Inferior parietal cortex (tissue), 1 donor: ENCODE measurements around the gene SMIM45.
"Not testable (repeated sequence)": the region's sequence is repeated elsewhere in the genome, so short reads cannot be mapped to it uniquely, and the experiment has no call there.

Experiments
- DNase-seq: peaks from one replicate; pipeline ENCODE4 v3.0.0-alpha.2; 2016; ENCODE audit errors: extremely low spot score

SMIM45 gene

DNA sequence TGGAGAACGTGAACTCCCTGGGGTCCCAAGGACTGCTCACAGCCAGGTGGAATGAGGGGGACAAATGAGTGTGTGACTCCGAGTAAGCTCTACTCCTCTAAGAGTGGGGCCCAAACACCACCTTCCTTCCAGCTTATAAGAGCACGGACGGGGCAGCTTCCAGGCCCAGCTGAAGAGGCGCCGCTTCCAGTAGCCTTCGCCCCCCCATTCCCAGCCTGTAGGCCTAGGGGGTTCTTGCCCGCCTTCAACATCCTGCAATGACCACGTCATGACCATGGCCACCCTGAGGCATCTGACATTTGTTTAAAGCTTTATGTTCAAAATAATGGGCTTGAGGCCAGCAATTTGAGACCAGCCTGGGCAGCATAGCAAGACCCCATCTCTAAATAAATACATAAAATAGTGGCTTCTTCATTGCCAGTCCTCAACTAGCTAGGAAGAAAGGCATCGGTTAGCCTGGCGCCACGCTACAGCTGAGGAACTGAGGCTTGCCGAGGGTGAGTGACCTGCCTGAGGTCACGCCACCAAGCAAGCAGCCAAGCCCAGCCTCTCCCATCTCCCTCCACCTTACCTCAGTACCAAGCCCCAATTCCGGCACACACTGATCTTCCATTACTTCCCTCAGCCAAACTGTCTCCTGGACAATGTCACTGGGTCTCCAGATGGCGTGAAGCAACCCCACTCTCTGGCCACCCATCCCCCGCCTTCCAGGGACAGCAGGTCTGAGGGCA is 17.5 kb upstream of the SMIM45 start:
- DNase-seq: no peak

DNA sequence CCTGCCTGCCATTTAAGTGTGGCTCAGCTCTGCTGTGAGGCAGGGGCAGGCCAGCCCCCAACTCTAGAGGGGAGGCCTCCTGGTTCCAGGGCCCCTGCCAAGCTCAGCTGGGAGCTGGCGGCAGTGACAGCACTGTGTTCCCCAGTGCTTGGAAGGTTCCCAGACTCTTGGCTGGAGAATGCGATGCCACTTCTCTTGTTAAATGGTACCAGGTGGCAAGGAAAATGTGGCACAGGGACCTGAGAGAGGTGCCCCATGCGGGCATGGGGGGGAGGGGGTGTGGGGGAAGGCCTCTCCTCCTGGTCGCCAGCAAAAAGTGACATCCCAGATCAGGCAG is 17.0 kb upstream of the SMIM45 start:
- no peak for DNase-seq

DNA sequence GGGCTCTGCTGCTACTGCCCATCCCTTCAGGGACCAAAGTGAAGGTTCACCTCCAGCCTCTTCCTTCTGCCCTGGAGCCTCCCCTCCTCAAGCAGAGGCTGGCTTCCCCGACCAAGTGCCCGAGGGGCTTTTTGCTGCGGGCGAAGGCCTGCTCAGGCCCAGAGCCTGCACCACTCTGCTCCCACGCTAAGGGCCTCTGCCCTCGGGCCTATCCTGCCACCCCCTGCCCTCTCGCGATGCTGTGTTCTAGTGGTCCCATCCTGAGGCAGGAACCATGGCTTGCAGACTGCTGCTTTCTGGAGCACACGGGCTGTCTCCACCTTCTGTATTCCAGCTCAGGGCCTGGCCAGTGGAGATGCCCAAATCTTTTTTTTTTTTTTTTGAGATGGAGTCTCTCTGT is 16.4 kb upstream of the SMIM45 start:
- no peak for DNase-seq

DNA sequence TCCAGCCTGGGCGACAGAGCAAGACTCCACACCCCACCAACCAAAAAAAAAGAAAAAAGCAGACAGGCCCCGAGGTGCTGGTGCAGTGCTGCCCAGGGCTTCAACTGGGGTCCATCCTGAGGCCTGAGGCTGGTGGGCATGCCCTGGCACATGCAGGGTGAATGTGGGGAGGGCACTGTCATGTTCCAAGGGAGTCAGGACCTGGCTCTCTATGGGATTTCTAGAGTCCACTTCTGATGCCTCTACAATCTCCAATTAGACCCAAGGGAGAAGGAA is 15.1 kb upstream of the SMIM45 start:
- DNase-seq: no peak

DNA sequence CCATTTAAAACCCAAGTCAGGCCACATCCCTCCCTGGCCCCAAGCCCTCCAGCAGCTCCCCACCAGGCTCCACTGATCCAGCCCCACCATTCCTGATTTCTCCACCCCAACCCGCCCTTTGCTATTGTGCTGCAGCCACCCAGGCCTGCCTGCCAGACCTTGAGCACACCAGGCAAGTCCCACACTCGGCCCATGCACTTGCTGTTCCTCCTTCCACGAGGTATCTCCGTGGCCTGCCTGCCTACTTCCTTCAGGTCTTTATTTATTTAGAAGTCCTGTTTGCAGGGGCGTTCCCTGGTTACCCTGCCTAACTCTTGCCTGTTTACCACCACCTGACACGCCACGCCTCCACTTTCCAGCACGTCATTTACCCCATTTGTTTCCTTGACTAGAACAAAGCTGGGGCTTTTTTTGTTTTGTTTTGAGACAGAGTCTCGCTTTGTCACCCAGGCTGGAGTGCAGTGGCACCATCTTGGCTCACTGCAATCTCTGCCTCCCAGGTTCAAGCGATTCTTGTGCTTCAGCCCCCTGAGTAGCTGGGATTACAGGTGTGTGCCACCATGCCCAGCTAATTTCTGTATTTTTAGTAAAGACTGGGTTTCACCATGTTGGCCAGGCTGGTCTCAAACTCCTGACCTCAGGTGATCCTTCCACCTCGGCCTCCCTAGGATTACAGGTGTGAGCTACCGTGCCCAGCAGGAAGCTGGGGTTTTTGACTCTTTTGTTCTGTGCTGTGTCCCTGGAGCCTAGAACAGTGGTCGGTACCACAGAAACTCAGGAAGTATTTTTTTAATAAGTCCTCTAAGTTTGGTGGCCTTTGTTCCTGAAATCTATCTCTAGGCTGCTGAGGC is 11.7 kb upstream of the SMIM45 start:
- no peak for DNase-seq

DNA sequence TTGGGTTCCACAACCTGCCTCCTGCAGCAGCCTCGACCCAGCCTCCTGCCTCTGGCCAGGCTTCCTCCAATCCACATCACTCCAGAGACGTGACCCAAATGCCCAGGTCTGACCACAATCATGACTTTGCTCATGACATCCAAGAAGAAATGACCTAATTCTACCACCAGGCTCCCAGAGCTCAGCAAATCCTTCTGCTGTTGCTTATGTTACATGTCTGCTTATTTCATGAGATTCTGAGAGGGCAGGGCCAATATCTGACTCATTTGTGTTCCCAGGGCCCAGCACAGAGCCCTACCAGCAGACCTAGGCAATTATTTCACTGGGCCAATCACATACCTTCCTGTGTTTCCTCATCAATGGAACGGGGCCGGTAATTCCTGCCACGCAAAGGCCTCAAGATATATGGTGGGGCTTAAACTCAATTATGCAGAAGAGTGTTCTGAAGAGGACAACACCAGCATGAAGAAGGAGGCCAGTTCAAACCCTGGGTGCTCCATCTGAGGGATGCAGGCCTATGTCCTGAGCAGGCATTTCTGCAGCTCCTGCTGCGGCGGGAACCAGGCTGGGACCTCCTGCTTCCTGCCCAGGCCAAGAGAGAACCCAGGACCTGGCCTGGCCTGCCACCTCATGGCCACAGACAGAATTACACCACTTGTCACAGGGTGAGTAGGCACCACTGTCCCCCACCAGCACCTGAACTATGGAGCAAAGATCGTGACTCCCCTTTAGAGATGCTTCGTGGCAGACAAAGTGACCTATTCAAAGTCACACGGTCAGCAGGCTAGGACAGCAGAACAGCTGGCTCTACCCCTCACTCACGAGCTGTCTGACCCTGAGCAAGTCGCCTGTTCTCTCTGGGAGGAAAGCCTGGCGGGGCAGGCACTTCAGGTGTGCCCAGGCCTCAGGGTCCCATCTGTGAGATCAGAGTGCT is 10.9 kb upstream of the SMIM45 start:
- peak; percentile 88 for DNase-seq

DNA sequence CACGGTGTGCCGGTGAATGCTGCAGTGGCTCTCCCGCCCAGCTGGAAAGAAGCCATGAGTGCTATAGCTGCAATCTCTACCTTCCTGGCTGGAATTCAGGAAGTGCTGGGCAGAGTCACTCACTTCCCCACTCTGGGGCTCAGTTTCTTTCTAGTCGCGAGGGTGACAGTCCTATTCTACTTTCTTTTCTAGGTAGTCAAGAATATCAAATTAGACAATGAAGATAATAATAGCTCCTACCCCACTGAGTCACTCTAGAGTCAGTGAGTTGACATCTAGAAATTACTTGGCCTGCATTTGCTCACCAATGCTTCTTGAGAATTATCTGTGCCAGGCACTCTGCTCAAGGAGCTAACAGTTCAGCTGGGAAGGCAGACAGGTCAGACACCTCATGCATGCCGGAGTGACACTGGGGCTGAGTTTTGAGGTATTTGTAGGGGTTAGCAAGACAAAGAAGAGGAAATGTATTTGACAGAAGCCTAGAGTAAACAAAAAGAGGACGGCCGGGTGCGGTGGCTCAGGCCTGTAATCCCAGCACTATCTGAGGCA is 8.2 kb upstream of the SMIM45 start:
- no peak for DNase-seq

DNA sequence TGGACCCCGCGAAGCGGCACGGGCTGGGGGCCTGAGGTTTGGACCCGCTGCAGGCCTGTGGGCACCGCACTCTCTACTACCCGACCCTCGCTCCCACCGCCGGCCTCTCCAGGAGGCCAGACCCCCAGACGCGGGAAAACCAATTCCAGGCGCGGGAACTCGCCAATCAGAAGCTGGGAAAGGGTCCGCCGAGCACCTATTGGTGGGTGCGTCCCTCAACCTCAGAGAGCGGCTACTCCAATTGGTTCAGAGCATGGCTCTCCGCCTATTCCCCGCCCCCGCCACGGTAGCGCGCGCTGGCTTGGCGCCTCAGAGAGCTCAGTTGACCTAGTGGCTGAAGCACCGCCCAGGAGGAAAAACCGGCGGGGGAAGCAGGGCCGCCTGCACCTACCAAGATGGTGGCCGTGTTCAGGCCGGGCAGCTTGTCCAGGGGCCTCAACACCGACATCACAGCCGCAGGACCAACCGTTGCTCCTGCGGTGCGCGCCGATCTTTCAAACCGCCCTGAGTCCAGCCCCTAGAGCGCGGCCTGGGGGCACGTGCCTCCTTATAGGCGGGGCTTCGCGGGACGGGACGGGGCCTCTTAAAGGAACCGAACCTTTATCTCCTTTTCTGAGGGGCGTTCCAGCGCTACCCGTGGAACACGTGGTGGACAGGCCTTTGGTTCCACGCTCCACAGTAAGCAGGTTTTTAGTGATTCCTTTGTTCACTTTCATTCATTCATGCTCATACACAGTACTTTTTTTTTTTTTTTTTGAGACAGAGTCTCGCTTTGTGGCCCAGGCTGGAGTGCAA is 5.1 kb upstream of the SMIM45 start, which contains the start of gene CENPM:
Gene CENPM, minus strand, starts transcription at position 524 of the 795 bp plus-strand sequence. Its CDS starts 76 bp downstream, at position 448.
- DNase-seq: peak; percentile 87

DNA sequence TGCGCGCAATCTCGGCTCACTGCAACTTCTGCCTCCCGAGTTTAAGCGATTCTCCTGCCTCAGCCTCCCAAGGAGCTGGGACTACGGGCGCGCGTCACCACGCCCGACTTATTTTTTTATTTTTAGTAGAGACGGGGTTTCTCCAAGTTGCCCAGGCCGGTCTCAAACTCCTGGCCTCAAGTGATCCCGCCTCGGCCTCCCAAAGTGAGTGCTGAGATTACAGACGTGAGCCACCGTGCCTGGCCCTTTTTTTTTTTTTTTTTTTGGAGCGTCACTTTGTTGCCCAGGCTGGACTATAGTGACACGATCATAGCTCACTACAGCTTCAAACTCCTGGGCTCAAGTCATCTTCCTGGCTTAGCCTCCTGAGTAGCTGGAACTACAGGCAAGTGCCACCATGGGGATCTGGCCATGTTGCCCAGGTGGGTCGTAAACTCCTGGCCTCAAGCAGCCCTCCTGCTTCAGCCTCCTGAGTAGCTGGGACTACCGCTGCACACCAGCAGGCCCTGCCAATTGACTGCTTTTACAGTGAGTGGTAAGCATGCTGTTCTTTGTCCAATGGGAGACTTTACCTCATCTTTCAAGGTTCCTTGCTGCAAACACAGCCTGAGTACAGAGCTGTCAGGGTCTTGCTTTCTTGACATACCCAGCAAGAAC is 4.4 kb upstream of the SMIM45 start:
- no peak for DNase-seq

DNA sequence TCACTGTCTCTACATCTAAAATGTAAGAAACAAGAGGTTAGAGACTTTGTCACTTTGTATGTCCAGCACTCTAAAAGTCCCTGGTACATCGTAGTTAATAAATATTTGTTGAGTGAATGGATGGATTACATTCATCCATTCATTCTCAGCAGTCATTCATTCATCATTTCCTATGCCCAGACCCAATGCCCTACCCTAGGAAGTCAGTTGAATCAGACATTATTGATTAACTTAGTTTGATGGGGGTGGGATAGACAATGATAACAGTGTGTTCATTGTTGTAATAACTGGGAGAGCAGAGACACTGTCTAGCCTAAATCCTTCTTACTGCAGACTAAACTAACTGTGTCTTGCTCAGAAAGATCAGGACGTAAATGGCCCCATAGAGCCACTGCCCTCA is 3.8 kb upstream of the SMIM45 start:
- no peak for DNase-seq

DNA sequence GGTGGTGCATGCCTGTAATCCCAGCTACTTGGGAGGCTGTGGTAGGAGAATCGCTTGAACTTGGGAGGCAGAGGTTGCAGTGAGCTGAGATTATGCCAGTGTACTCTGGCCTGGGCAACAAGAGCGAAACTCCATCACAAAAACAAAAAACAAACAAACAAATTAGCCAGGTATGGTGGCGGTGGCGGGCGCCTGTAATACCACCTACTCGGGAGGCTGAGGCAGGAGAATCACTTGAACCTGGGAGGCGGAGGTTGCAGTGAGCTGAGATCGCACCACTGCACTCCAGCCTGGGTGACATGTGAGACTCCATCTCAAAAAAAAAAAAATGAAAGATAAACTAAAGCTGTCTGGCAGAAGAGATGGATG is 3.0 kb upstream of the SMIM45 start:
- not testable (repeated sequence) for DNase-seq

DNA sequence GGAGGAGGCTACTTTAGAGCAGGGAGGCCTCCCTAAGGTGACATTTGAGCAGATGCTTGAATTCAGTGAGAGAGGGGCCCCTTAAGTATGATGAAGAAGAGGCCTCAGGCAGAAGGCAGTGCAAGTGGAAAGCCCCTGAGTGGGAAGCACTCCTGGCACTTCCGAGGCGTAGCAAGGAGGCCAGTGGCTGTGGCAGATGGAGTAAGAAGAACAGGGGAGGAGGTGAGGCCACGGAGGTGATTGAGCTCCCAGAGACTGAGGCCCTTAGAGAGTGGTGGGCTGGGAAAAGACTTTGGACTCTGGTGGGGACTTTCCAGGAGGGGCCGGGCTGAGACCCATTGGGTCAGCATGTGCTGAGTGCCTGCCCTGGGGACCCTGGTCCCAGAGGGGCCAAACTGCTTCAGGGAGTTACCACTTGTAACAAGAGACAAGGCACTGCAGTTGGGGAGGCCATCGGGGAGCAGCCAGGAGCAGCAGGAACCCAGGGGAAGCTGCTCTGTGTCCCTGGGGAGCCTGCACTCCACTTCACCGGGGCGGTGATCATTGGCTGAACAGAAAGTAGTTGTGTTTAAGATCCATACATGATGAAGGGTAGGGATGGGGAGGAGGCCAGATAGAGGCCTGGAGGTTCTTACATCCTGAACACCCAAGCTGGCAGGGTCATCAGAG is 2.5 kb upstream of the SMIM45 start:
- no peak for DNase-seq

DNA sequence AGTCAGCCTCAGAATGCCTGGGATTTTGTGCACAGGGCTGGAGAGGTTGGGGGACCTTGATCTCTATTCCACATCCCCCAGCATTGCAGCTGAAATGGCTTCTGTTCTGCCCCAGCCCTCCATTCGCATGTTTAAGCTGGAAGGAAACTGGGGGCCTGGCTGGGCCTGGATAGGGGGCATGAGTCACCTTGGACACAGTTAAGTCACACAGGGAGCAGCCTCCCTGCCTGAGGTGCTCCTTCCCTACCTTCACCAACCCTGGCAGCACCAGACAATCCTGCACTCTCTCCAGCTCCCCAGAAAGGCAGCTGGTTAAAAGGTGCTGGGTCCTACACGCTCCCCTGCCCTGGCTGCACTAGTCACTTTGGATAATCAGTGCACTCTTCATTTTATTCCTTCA is 763 bp downstream of the SMIM45 start:
- no peak for DNase-seq

DNA sequence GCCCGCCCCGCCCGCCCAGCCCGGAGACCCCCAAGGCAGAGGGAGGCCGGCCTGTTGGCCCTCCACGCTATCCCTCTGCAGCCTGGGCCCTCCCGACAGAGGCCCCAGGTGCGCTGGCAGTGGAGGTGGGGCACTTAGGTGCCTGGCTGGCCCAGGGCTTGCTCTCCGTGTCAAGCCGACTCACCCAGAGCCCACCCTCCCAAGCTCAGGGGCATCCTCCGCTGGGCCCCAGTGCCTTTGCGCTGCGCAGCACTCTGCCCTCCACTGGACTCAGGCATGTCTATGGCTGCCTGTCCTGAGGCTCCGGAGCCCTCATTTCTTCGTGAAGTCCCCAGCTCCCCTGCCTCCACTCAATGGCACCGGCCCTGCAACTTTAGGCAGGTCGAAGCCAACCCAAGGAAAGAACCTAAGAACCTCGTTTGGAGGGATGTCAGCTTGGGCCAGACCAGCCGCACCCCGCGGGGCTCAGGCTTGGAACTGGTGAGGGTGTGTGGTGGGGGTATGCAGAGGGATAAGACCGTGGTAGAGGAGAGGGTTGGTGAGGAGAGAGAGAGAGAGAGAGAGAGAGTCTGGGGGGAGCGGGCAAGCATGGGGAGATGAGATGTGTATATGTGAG is 6.1 kb downstream of the SMIM45 start:
- no peak for DNase-seq

DNA sequence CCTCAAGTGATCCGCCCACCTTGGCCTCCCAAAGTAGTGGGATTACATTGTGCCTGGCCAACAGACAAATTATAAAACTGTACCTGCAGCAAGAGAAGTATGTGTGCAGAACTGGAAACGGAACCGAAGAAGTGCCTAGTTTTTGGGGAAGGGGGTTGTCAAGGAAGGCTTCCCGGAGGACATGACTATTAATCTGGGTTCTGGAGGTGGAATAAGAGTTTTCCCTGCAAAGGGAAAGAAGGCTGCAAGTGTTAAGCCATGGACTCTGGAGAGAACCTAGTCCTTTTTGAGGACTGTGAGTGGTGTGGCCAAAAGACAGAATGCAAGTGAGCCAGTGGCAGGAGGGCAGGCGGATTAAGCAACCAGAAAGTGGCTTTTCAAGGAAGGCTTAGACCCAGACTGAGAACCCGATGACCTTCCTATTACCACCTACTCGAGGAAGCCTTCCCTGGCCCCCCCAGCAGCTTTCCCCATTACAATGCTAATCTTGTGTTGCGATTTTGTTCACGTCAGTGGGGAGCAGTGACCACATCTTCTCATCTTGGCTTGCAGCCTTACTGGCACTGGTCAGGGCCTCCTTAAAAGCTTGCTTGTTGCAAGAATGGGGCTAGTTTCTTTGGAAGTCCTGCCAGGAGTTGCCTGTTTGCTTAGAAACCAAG is 11.6 kb downstream of the SMIM45 start:
- DNase-seq: peak; percentile 61

DNA sequence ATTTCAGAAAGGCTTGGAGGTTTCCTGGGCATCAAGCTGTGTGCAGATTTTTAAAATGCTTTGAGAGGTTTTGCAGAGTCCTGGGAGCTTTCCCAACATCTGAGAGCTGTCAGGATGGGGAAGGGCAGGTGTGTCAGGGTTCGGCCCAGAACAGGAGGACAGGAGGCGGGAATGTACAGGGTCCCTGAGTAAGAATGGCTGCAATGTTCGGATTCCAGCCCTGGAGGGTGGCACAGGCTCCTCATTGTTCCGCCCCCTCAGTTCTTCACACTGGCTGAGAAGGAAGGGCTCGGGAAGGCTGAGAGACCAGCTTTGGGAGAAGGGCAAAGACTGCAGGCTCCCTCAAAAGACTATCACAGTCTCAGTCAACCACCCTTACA is 12.2 kb downstream of the SMIM45 start:
- DNase-seq: no peak

DNA sequence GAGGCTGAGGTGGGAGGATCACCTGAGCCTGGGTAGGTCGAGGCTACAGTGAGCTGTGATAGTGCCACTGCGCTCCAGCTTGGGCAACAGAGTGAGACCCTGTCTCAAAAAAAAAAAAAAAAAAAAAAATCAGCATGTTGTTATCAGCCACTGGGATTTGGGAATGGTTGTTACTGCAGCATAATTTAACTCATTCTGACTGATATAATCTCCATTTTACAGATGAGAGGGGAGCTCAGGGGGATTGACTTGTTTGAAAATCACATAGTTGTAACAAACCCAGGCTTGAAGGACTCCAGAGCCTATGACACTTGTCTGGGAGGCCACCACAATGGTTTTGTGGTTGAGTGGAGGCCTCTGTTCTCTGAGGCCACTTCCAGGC is 14.3 kb downstream of the SMIM45 start:
- no peak for DNase-seq

DNA sequence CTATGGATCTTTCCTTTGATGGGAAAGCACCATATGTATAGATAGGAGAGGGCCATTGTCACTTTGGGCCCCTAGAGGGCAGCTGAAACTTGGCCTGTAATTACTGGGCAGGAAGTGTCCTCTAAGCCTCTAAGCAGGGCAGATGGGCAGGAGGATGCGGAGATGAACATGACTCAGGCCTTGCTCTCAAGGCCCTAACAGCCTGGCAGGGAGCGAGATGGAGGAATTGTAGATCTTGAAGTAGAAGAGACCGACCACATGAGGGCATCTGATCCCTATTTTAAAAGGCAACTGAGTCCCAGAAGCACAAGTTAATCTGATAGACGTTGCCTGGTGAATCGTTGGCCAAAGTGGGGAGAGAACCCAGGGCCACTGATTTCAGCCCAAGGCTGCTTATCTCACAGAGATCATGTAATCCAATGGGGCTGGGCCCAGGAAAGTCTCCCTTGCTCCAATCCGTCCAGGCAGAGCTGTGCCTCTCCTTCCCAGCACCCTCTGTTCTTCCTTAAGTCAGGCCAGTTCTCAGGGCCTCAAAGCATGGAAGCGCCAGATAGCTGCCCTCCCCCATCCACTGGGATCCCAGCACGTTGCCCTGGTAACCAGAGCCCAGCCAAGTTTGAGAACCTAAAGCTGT is 14.8 kb downstream of the SMIM45 start:
- DNase-seq: peak; percentile 65

DNA sequence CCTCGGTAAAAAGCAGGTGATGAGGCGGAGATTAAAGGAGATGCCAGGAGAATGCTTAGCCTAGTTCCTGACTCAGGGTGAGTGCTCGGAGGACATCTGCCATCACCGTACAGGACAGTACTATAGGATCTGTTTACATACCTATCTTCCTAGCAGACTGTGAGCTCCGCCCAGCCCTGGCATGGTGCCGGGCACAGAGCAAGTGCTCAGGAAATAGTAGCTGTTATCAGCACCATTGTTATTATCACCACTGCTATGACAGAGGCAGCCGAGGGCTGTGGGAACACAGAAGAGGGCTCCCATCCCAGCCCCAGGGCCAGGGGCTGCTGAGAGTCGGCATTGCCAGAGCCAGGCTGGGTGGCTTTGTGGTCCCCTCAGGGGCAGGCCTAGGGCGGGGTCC is 16.7 kb downstream of the SMIM45 start:
- no peak for DNase-seq
